ENCODE results near the gene ARHGEF28.

Gene ARHGEF28

DNA sequence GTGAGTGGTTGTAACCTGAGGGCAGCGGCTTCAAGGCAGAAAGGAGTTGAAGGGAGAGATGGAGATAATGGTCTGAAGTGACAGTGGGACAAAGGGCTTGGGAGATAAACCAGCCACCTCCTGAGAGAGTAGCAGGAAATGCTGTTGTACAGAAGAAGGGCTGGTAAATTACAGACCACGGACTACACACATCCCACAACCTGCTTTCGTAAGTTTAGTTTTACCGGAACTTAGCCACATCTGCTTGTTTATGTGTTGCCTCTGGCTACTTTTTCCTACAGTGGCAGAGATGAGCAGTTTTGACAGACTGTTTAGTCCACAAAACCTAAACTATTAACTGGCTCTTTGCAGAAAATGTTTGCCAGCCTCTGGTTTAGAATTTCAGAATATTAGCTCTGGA, 269.5 kb downstream of the ARHGEF28 start:
- peak; percentile 29 to 39 for DNase-seq (ENCODE audit: low read depth in 1 of 2, low spot score in 1 of 2)
- TF ChIP-seq SPI1 (IDR thresholded peaks at IDR 0.05; ENCODE audit: borderline replicate concordance, low read depth) (no peak), GABPA (IDR thresholded peaks at IDR 0.05; ENCODE audit: low read depth) (no peak), POLR2AphosphoS5 (IDR thresholded peaks at IDR 0.05; ENCODE audit: low read depth) (no peak)
- TF ChIP-seq, protein P1, sequence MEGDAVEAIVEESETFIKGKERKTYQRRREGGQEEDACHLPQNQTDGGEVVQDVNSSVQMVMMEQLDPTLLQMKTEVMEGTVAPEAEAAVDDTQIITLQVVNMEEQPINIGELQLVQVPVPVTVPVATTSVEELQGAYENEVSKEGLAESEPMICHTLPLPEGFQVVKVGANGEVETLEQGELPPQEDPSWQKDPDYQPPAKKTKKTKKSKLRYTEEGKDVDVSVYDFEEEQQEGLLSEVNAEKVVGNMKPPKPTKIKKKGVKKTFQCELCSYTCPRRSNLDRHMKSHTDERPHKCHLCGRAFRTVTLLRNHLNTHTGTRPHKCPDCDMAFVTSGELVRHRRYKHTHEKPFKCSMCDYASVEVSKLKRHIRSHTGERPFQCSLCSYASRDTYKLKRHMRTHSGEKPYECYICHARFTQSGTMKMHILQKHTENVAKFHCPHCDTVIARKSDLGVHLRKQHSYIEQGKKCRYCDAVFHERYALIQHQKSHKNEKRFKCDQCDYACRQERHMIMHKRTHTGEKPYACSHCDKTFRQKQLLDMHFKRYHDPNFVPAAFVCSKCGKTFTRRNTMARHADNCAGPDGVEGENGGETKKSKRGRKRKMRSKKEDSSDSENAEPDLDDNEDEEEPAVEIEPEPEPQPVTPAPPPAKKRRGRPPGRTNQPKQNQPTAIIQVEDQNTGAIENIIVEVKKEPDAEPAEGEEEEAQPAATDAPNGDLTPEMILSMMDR (IDR thresholded peaks at IDR 0.05; ENCODE audit: insufficient read depth, low read length): no peak
- TF ChIP-seq, protein P2, sequence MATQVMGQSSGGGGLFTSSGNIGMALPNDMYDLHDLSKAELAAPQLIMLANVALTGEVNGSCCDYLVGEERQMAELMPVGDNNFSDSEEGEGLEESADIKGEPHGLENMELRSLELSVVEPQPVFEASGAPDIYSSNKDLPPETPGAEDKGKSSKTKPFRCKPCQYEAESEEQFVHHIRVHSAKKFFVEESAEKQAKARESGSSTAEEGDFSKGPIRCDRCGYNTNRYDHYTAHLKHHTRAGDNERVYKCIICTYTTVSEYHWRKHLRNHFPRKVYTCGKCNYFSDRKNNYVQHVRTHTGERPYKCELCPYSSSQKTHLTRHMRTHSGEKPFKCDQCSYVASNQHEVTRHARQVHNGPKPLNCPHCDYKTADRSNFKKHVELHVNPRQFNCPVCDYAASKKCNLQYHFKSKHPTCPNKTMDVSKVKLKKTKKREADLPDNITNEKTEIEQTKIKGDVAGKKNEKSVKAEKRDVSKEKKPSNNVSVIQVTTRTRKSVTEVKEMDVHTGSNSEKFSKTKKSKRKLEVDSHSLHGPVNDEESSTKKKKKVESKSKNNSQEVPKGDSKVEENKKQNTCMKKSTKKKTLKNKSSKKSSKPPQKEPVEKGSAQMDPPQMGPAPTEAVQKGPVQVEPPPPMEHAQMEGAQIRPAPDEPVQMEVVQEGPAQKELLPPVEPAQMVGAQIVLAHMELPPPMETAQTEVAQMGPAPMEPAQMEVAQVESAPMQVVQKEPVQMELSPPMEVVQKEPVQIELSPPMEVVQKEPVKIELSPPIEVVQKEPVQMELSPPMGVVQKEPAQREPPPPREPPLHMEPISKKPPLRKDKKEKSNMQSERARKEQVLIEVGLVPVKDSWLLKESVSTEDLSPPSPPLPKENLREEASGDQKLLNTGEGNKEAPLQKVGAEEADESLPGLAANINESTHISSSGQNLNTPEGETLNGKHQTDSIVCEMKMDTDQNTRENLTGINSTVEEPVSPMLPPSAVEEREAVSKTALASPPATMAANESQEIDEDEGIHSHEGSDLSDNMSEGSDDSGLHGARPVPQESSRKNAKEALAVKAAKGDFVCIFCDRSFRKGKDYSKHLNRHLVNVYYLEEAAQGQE (IDR thresholded peaks at IDR 0.05; ENCODE audit: insufficient replicate concordance, low read depth): no peak
- Histone ChIP-seq H3K27me3 (ENCODE audit: insufficient read depth, poor library complexity, severe bottlenecking) (no peaks in the 10 kb centered on the region), H3K27ac (replicated peaks) (peak overlapping the region; percentile 43), H3K4me3 (replicated peaks; ENCODE audit: insufficient read depth, low read length) (no peak overlapping the region)

DNA sequence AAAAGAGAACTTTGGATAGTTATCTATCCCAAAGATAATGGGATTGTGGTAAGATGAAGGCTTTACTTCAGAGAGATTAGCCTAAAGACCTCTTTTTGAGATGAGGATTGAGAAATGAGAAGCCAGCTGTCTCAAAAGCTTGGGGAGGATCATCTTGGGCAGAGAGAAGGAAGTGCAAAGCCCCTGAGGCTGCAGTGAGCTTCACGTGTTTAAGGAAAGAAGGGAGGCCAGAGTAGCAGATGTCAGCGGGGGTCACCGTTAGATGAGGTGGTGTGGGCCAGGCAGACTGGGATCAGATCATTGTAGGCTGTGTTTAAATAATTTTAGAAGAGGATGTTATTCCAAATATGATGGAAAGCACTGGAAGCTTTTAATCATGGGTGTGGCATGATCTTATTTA, 270.1 kb downstream of the ARHGEF28 start:
- Histone ChIP-seq H3K27ac (replicated peaks) (peak overlapping the region; percentile 43), H3K27me3 (ENCODE audit: insufficient read depth, poor library complexity, severe bottlenecking) (no peaks in the 10 kb centered on the region), H3K4me3 (replicated peaks; ENCODE audit: insufficient read depth, low read length) (no peak overlapping the region)
- TF ChIP-seq, protein P2 (IDR thresholded peaks at IDR 0.05; ENCODE audit: insufficient replicate concordance, low read depth): no peak
- peak; percentile 40; the same call in 1 of the 2 replicates for TF ChIP-seq SPI1 (IDR thresholded peaks at IDR 0.05; ENCODE audit: borderline replicate concordance, low read depth)
- DNase-seq (ENCODE audit: low read depth in 1 of 2, low spot score in 1 of 2): peak in 1 of 2 experiments; percentile 5

DNA sequence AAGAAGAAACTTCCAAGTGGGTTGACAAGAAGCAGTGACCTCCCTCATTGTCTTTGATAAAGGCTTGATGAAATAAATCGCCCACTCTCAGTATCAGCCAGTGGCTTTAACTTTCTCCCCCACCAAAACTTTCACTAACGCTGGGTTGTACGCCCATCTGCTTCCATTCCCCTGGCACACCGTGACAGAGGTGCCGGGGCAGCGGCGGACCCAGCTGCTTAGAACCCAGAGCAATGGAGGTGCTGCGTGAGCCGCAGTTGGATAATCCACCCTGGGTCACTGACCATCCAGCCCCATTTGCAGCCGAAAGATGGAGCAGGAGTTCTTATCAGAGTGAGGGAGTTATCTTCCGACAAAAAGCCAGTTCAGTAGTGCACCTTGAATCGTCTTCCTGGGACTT, 270.7 kb downstream of the ARHGEF28 start:
- Histone ChIP-seq H3K4me3 (replicated peaks; ENCODE audit: insufficient read depth, low read length) (no peak overlapping the region), H3K27ac (replicated peaks) (no peak overlapping the region), H3K27me3 (ENCODE audit: insufficient read depth, poor library complexity, severe bottlenecking) (no peaks in the 10 kb centered on the region)
- no peak for DNase-seq (ENCODE audit: low read depth in 1 of 2, low spot score in 1 of 2)
- TF ChIP-seq, protein P2 (IDR thresholded peaks at IDR 0.05; ENCODE audit: insufficient replicate concordance, low read depth): no peak
- TF ChIP-seq GABPA (IDR thresholded peaks at IDR 0.05; ENCODE audit: low read depth) (no peak), POLR2AphosphoS5 (IDR thresholded peaks at IDR 0.05; ENCODE audit: low read depth) (no peak), SPI1 (IDR thresholded peaks at IDR 0.05; ENCODE audit: borderline replicate concordance, low read depth) (no peak)
- TF ChIP-seq, protein P1 (IDR thresholded peaks at IDR 0.05; ENCODE audit: insufficient read depth, low read length): no peak

All from HL-60 (cell line).